IMR-90 (cell line): ENCODE results near the gene DLK2. TPM values are rescaled to one million over a fixed set of nuclear protein-coding genes. Genes with fewer than 3 reads are reported as not detected.

Experiments
- ATAC-seq: fragments of 200-7000 bp; cut with Tn5 transposase; 2 replicates; pipeline ENCODE4 v1.9.1; 2020; ENCODE audit warnings: low read depth, mild to moderate bottlenecking, moderate library complexity
- BruUV-seq: library from RNA; stranded (reverse); fragments of 400-500 nt; replicated peaks from 2 replicates; lab custom pipeline; 2021; lab: Mats Ljungman, UMichigan
- CTCF ChIA-PET: fragments of 300-600 bp; formaldehyde crosslinking; extraction: SDS; loops from one replicate; lab custom pipeline; 2021; ENCODE audit warnings: antibody characterized with exemption; lab: Yijun Ruan, JAX
- POLR2A ChIA-PET: fragments of 300-600 bp; sonication (Branson Sonifier 250); formaldehyde crosslinking; loops from one replicate; lab custom pipeline; 2022; ENCODE audit warnings: antibody characterized with exemption; ENCODE audit not compliant: unreplicated experiment; lab: Charles Lee
- DNase-seq: peaks from one replicate; pipeline ENCODE4 v3.0.0; 2013
- H2AFZ ChIP-seq: replicated peaks from 2 replicates; pipeline ENCODE3; 2013; ENCODE audit warnings: low read length, mild to moderate bottlenecking; ENCODE audit not compliant: poor library complexity
- H2AK5ac ChIP-seq: 2 replicates; pipeline ENCODE4 v1.6.1; 2013; ENCODE audit warnings: low read depth, low read length, inconsistent platforms
- H2AK9ac ChIP-seq: replicated peaks from 2 replicates; pipeline ENCODE3; 2013; ENCODE audit warnings: mild to moderate bottlenecking, low read depth, low read length, moderate library complexity; ENCODE audit not compliant: poor library complexity
- H2BK120ac ChIP-seq: 2 replicates; pipeline ENCODE4 v1.6.1; 2013; ENCODE audit warnings: low read depth, low read length, inconsistent platforms
- H2BK15ac ChIP-seq: 3 replicates; pipeline ENCODE4 v1.6.1; 2013; ENCODE audit warnings: low read depth, low read length, inconsistent platforms
- H2BK20ac ChIP-seq: 2 replicates; pipeline ENCODE4 v1.6.1; 2013; ENCODE audit warnings: low read depth, mild to moderate bottlenecking, inconsistent platforms, low read length, moderate library complexity
- H2BK5ac ChIP-seq: 2 replicates; pipeline ENCODE4 v1.6.1; 2013; ENCODE audit warnings: mild to moderate bottlenecking, low read depth, low read length, inconsistent platforms; ENCODE audit not compliant: poor library complexity, severe bottlenecking
- H3K14ac ChIP-seq: replicated peaks from 2 replicates; pipeline ENCODE4 v1.6.1; 2013; ENCODE audit warnings: low read depth, low read length, inconsistent platforms
- H3K18ac ChIP-seq: 2 replicates; pipeline ENCODE4 v1.6.1; 2013; ENCODE audit warnings: low read depth, low read length, control low read depth
- H3K23ac ChIP-seq: 2 replicates; pipeline ENCODE4 v1.6.1; 2013; ENCODE audit warnings: low read depth, low read length, inconsistent platforms
- H3K27ac ChIP-seq: 2 replicates; pipeline ENCODE4 v1.5.1; 2013; ENCODE audit warnings: mild to moderate bottlenecking, control low read depth, low read length; ENCODE audit not compliant: insufficient read depth
- H3K27me3 ChIP-seq: 2 replicates; pipeline ENCODE4 v1.6.1; 2013; ENCODE audit warnings: low read length; ENCODE audit not compliant: control insufficient read depth, insufficient read depth
- H3K36me3 ChIP-seq: 2 replicates; pipeline ENCODE4 v1.6.1; 2013; ENCODE audit warnings: low read length, mixed read lengths; ENCODE audit not compliant: control insufficient read depth, insufficient read depth
- H3K4ac ChIP-seq: 2 replicates; pipeline ENCODE4 v1.6.1; 2013; ENCODE audit warnings: low read depth, low read length, inconsistent platforms
- H3K4me1 ChIP-seq: 2 replicates; pipeline ENCODE4 v1.6.1; 2013; ENCODE audit warnings: low read length, mixed read lengths; ENCODE audit not compliant: control insufficient read depth, insufficient read depth
- H3K4me2 ChIP-seq: 2 replicates; pipeline ENCODE4 v1.6.1; 2013; ENCODE audit warnings: low read depth, mild to moderate bottlenecking, control low read depth, low read length, moderate library complexity
- H3K4me3 ChIP-seq: 2 replicates; pipeline ENCODE4 v1.5.1; 2013; ENCODE audit warnings: low read depth, mild to moderate bottlenecking, control low read depth, low read length, moderate library complexity; ENCODE audit not compliant: insufficient read depth
- H3K56ac ChIP-seq: 2 replicates; pipeline ENCODE4 v1.6.1; 2013; ENCODE audit warnings: low read length, inconsistent platforms; ENCODE audit not compliant: insufficient read depth; ENCODE audit errors: extremely low read depth
- H3K79me1 ChIP-seq, 2 experiments: 2 replicates each; pipeline ENCODE4 v1.6.1; 2013; ENCODE audit warnings: low read length in 2 of 2, inconsistent platforms in 1 of 2, low read depth in 1 of 2
- H3K9ac ChIP-seq: 2 replicates; pipeline ENCODE4 v1.6.1; 2013; ENCODE audit warnings: low read depth, low read length, control low read depth
- H3K9me1 ChIP-seq: 2 replicates; pipeline ENCODE4 v1.6.1; 2013; ENCODE audit warnings: low read length, inconsistent platforms; ENCODE audit not compliant: insufficient read depth
- H3K9me3 ChIP-seq: 2 replicates; pipeline ENCODE4 v1.6.1; 2013; ENCODE audit warnings: low read length; ENCODE audit not compliant: control insufficient read depth, insufficient read depth
- H4K20me1 ChIP-seq: 2 replicates; pipeline ENCODE4 v1.6.1; 2013; ENCODE audit warnings: low read length, inconsistent platforms; ENCODE audit not compliant: insufficient read depth
- H4K5ac ChIP-seq: 2 replicates; pipeline ENCODE4 v1.6.1; 2013; ENCODE audit warnings: mild to moderate bottlenecking, low read depth, low read length, control low read depth
- H4K8ac ChIP-seq, 2 experiments: 2 replicates each; pipeline ENCODE4 v1.6.1; 2013; ENCODE audit warnings: low read depth in 2 of 2, low read length in 2 of 2, control low read depth in 1 of 2, inconsistent platforms in 1 of 2
- H4K91ac ChIP-seq: 2 replicates; pipeline ENCODE4 v1.6.1; 2013; ENCODE audit warnings: low read depth, low read length, inconsistent platforms; ENCODE audit not compliant: insufficient read depth
- CEBPB ChIP-seq: IDR thresholded peaks from 2 replicates; pipeline ENCODE4 v1.6.1; 2012; ENCODE audit warnings: low read depth, low read length, improper control_type of control experiment
- WGBS, 2 experiments: methylation state at CpG; one replicate each; pipeline versions ENCODE4 v1.1.5 to v1.1.7; 2013; ENCODE audit warnings: missing lambda C conversion rate in 2 of 2; ENCODE audit not compliant: insufficient read length in 1 of 2; ENCODE audit errors: extremely low coverage in 2 of 2; 5-methylcytosine and 5-hydroxymethylcytosine counted together
- dilution Hi-C: fragments of 300-500 bp; cut with HindIII; formaldehyde crosslinking; loops from one replicate; pipeline ENCODE4 v1.14.3; 2018; ENCODE audit warnings: low sequenced_read_pairs; ENCODE audit not compliant: unreplicated experiment
- in situ Hi-C: fragments of 300-500 bp; cut with MboI; formaldehyde crosslinking; loops from 3 replicates; pipeline ENCODE4 v1.14.3; 2019; ENCODE audit warnings: low sequenced_read_pairs, inconsistent platforms, mixed read lengths
- intact Hi-C: fragments of 100-400 bp; cut with micrococcal nuclease; formaldehyde crosslinking; loops from 2 replicates; pipeline ENCODE4 v1.10.0; 2022
- polyA plus RNA-seq, 3 experiments: library from polyadenylated mRNA; depleted of rRNA; stranded (reverse); fragments of >200 nt; gene quantifications; 2 replicates each; pipeline ENCODE4 v1.2.3, GENCODE V29; 2012; ENCODE audit warnings: low replicate concordance in 1 of 3
- total RNA-seq: library from RNA; depleted of rRNA; stranded (reverse); fragments of >200 nt; gene quantifications from 2 replicates; pipeline ENCODE4 v1.2.3, GENCODE V29; 2012
- TF ChIP-seq, protein P1 (sequence below): fragments of 150-350 bp; IDR thresholded peaks from 2 replicates; pipeline ENCODE4 v1.6.1; 2016; ENCODE audit warnings: low read depth, mild to moderate bottlenecking, low read length, moderate library complexity, borderline replicate concordance

Gene DLK2
- total and polyA plus RNA-seq, 2 of the 4 experiments (the other 2 are of a cell fraction), result 0.90 to 2.8 TPM

DNA sequence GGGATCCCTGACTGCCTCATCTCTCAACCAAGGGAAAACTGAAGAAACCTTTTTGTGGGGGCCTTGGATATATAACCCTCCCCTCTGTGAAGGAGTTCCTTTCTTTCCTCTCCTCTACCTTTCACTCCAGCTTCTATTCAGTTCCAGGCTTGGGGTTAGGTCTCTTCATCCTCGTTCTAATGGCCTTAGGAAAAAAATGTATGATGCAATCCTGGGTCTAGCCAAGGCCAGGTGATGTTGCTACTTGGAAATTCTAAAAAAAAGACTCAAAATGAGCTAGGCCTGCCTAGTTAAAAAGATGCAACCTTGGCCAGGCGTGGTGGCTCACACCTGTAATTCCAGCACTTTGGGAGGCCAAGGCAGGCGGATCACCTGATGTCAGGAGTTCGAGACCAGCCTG lies 20.4 kb downstream of the DLK2 start:
- 100% methylated on average over 1 of the region's 4 CpGs; no CpG with 5 or more reads in 1 of the 2 experiments for WGBS, 2 experiments
- peak; percentile 59 for TF ChIP-seq CEBPB
- TF ChIP-seq, protein P1, sequence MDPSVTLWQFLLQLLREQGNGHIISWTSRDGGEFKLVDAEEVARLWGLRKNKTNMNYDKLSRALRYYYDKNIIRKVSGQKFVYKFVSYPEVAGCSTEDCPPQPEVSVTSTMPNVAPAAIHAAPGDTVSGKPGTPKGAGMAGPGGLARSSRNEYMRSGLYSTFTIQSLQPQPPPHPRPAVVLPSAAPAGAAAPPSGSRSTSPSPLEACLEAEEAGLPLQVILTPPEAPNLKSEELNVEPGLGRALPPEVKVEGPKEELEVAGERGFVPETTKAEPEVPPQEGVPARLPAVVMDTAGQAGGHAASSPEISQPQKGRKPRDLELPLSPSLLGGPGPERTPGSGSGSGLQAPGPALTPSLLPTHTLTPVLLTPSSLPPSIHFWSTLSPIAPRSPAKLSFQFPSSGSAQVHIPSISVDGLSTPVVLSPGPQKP, result no peak
- no peak overlapping the region for H4K91ac ChIP-seq
- no peak overlapping the region for H3K9ac ChIP-seq
- H2AK5ac ChIP-seq, result no peak overlapping the region
- no TSS peak for BruUV-seq
- no peak overlapping the region for H3K4ac ChIP-seq
- in situ Hi-C loops (no loop called here), intact Hi-C loops (no loop called here), dilution Hi-C loops (no loop called here)
- no peak overlapping the region for H3K23ac ChIP-seq
- peaks cover 16% of the 10 kb centered on the region for H3K4me1 ChIP-seq
- DNase-seq (no peak), ATAC-seq (no peak)
- H3K79me1 ChIP-seq, result peaks cover 5 to 14% of the 10 kb centered on the region in 2 experiments; a peak in 3 of 4 replicates
- no peak overlapping the region for H4K5ac ChIP-seq
- H4K8ac ChIP-seq, result no peak overlapping the region
- H3K4me3 ChIP-seq, result no peak overlapping the region
- no peaks in the 10 kb centered on the region for H3K27me3 ChIP-seq
- no peak overlapping the region for H3K4me2 ChIP-seq
- H3K18ac ChIP-seq, result no peak overlapping the region
- no peak overlapping the region for H2BK5ac ChIP-seq
- H2AK9ac ChIP-seq, result no peak overlapping the region
- POLR2A ChIA-PET, result no interaction called here
- no peak overlapping the region for H2BK15ac ChIP-seq
- no peak overlapping the region for H3K27ac ChIP-seq
- H3K9me3 ChIP-seq, result no peaks in the 10 kb centered on the region
- no peak overlapping the region for H2AFZ ChIP-seq
- H3K56ac ChIP-seq, result no peak overlapping the region
- H2BK120ac ChIP-seq, result no peak overlapping the region
- CTCF ChIA-PET, result interaction anchor here (1.0 kb wide), 1 partner anchor 36 kb away, joined by 3 read pairs; no protein-coding TSS in a partner anchor
- no peaks in the 10 kb centered on the region; the same call in 1 of the 2 replicates for H4K20me1 ChIP-seq
- H2BK20ac ChIP-seq, result no peak overlapping the region
- no peak overlapping the region for H3K14ac ChIP-seq
- H3K9me1 ChIP-seq, result peaks cover 18% of the 10 kb centered on the region; the same call in 1 of the 2 replicates
- peaks cover 22% of the 10 kb centered on the region for H3K36me3 ChIP-seq
